Naive thymus-derived CD4-positive, alpha-beta T cell (primary cell): Measurements from ENCODE around the gene MGAT5B. TPM values are rescaled to one million over a fixed set of nuclear protein-coding genes. Genes with fewer than 3 reads are reported as not detected.
A peak's percentile ranks its signal among the peaks of the same experiment; 100 is the strongest.

Experiments used
- ATAC-seq: fragments of 150-1000 bp; cut with Tn5 transposase; 2 replicates; pipeline ENCODE4 v1.10.0; 2021; ENCODE audit warnings: mild to moderate bottlenecking, moderate library complexity
- CTCF ChIA-PET: fragments of 350-600 bp; sonication (Branson Sonifier 250); formaldehyde crosslinking; loops from one replicate; lab custom pipeline; 2021; ENCODE audit warnings: antibody characterized with exemption; lab: Charles Lee
- POLR2A ChIA-PET: fragments of 350-600 bp; sonication (Branson Sonifier 250); formaldehyde crosslinking; loops from one replicate; lab custom pipeline; 2021; ENCODE audit warnings: antibody characterized with exemption, inconsistent platforms; lab: Charles Lee
- DNase-seq, 9 donors: peaks; one replicate each; pipeline versions ENCODE4 v3.0.0 to v3.0.0-alpha.2; 2020 to 2022; ENCODE audit warnings: mixed read lengths in 1 of 9
- H3K27ac ChIP-seq: one replicate; pipeline ENCODE4 v1.7.0; 2013; ENCODE audit warnings: mild to moderate bottlenecking, low read depth, low read length, moderate library complexity
- H3K27me3 ChIP-seq, 2 donors: one replicate each; pipeline ENCODE4 v1.7.0; 2013; ENCODE audit warnings: low read length in 2 of 2, mild to moderate bottlenecking in 2 of 2, moderate library complexity in 2 of 2; ENCODE audit not compliant: control insufficient read depth in 2 of 2, insufficient read depth in 2 of 2
- H3K36me3 ChIP-seq, 3 experiments: 1 replicate in 2 of 3; 2 replicates in 1 of 3; pipeline ENCODE4 v1.7.0; 2013; ENCODE audit warnings: low read length in 3 of 3, mild to moderate bottlenecking in 3 of 3, moderate library complexity in 1 of 3; ENCODE audit not compliant: insufficient read depth in 3 of 3, control insufficient read depth in 2 of 3
- H3K4me1 ChIP-seq, 2 donors: one replicate each; pipeline ENCODE4 v1.7.0; 2013; ENCODE audit warnings: low read length in 2 of 2, mild to moderate bottlenecking in 2 of 2, moderate library complexity in 1 of 2; ENCODE audit not compliant: control insufficient read depth in 2 of 2, insufficient read depth in 2 of 2
- H3K4me3 ChIP-seq: 2 replicates; pipeline ENCODE4 v1.7.0; 2013; ENCODE audit warnings: mild to moderate bottlenecking, low read length
- H3K9me3 ChIP-seq, 3 experiments: 1 replicate in 2 of 3; 2 replicates in 1 of 3; pipeline ENCODE4 v1.7.0; 2013; ENCODE audit warnings: low read length in 3 of 3; ENCODE audit not compliant: control insufficient read depth in 2 of 3
- H3K27ac Mint-ChIP-seq, 9 donors: one replicate each; pipeline ENCODE4 v1.8.0; 2020 to 2022; ENCODE audit warnings: mixed read lengths in 9 of 9, mild to moderate bottlenecking in 8 of 9, moderate library complexity in 5 of 9, inconsistent platforms in 2 of 9
- H3K27me3 Mint-ChIP-seq, 5 donors: one replicate each; pipeline ENCODE4 v1.8.0; 2021 to 2022; ENCODE audit warnings: mixed read lengths in 5 of 5, mild to moderate bottlenecking in 1 of 5
- H3K36me3 Mint-ChIP-seq, 5 donors: one replicate each; pipeline ENCODE4 v1.8.0; 2020 to 2022; ENCODE audit warnings: mixed read lengths in 5 of 5, mild to moderate bottlenecking in 3 of 5, inconsistent platforms in 1 of 5
- H3K4me1 Mint-ChIP-seq, 7 donors: one replicate each; pipeline ENCODE4 v1.8.0; 2020 to 2022; ENCODE audit warnings: mixed read lengths in 7 of 7, mild to moderate bottlenecking in 3 of 7, inconsistent platforms in 1 of 7
- H3K4me3 Mint-ChIP-seq, 10 donors: one replicate each; pipeline ENCODE4 v1.8.0; 2020 to 2022; ENCODE audit warnings: mild to moderate bottlenecking in 10 of 10, mixed read lengths in 10 of 10, moderate library complexity in 6 of 10, inconsistent platforms in 2 of 10
- H3K9me3 Mint-ChIP-seq, 11 donors: one replicate each; pipeline ENCODE4 v1.8.0; 2020 to 2022; ENCODE audit warnings: mixed read lengths in 11 of 11, mild to moderate bottlenecking in 4 of 11, inconsistent platforms in 1 of 11, moderate library complexity in 1 of 11
- intact Hi-C, 2 donors: fragments of 100-400 bp; cut with micrococcal nuclease; formaldehyde crosslinking; loops; one replicate each; pipeline ENCODE4 v1.15.1; 2023
- polyA plus RNA-seq, 2 donors: library from polyadenylated mRNA; unstranded; fragments of 300-500 nt; fragmentation: Illumina TruSeq; gene quantifications; one replicate each; pipeline ENCODE4 v1.2.3, GENCODE V29; 2021
- total RNA-seq, 6 experiments: library from RNA in 5 of 6; stranded (reverse) in 5 of 6; gene quantifications; 1 replicate in 5 of 6; 2 replicates in 1 of 6; pipeline ENCODE4 v1.2.3 and lab custom pipeline; 2021 to 2026

The MGAT5B gene
- total and polyA plus RNA-seq, 7 experiments from 2014 or later = 0.12 to 3.7 (median 1.5) TPM; not detected in 1

- H3K4me1 ChIP-seq = no peaks in the 10 kb centered on the region
- DNase-seq = no peak
- peak; percentile 12 for ATAC-seq
- no peaks in the 10 kb centered on the region for H3K36me3 ChIP-seq
- H3K9me3 ChIP-seq = no peaks in the 10 kb centered on the region
- Mint-ChIP-seq H3K4me1 (no peaks in the 10 kb centered on the region), H3K27me3 (no peaks in the 10 kb centered on the region), H3K4me3 (no peak overlapping the region), H3K36me3 (no peaks in the 10 kb centered on the region), H3K9me3 (no peaks in the 10 kb centered on the region), H3K27ac (no peak overlapping the region)
- H3K27ac ChIP-seq = no peak overlapping the region
- intact Hi-C loops = no loop called here
- H3K27me3 ChIP-seq = no peaks in the 10 kb centered on the region
- CTCF ChIA-PET = interaction anchor here (0.7 kb wide), 1 partner anchor 323 kb away, joined by 3 read pairs; no protein-coding TSS in a partner anchor
- no peak overlapping the region for H3K4me3 ChIP-seq
- POLR2A ChIA-PET = interaction anchor here (0.7 kb wide), 1 partner anchor 124 kb away, joined by 3 read pairs; no protein-coding TSS in a partner anchor
Observed at GRCh38 chr17:76901542-76902197, 33.5 kb downstream of the MGAT5B start.

DNA sequence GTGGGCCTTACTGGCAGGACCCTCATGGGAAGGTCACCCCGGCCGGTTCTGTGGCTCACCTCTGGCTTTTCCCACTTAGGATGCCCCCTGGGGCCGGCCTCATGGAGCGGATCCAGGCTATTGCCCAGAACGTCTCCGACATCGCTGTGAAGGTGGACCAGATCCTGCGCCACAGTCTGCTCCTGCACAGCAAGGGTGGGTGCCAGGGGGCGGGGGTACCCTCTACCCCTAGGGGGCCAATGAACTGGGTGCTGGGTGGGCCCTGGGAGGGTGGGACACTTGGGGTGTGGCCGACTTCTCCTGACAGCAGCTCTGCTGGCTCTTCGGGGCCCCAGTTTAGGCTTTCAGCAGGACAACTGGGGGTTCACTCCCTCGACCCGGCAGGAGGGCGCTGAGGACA, 34.3 kb downstream of the MGAT5B start:
- H3K9me3 ChIP-seq = no peaks in the 10 kb centered on the region
- no peak overlapping the region for H3K27ac Mint-ChIP-seq
- DNase-seq (no peak), ATAC-seq (no peak)
- H3K9me3 Mint-ChIP-seq = peaks cover 0 to 2% (median 0%) of the 10 kb centered on the region in 11 donors
- intact Hi-C loops = no loop called here
- no peak overlapping the region for H3K4me3 ChIP-seq
- POLR2A ChIA-PET = interaction anchor here (0.7 kb wide), 1 partner anchor 123 kb away, joined by 3 read pairs; no protein-coding TSS in a partner anchor
- H3K36me3 ChIP-seq = no peaks in the 10 kb centered on the region
- CTCF ChIA-PET = no interaction called here
- no peaks in the 10 kb centered on the region for H3K27me3 ChIP-seq
- H3K4me1 ChIP-seq = no peaks in the 10 kb centered on the region
- H3K36me3 Mint-ChIP-seq = no peaks in the 10 kb centered on the region
- no peak overlapping the region for H3K27ac ChIP-seq
- H3K27me3 Mint-ChIP-seq = no peaks in the 10 kb centered on the region
- H3K4me1 Mint-ChIP-seq = no peaks in the 10 kb centered on the region
- no peak overlapping the region for H3K4me3 Mint-ChIP-seq

DNA sequence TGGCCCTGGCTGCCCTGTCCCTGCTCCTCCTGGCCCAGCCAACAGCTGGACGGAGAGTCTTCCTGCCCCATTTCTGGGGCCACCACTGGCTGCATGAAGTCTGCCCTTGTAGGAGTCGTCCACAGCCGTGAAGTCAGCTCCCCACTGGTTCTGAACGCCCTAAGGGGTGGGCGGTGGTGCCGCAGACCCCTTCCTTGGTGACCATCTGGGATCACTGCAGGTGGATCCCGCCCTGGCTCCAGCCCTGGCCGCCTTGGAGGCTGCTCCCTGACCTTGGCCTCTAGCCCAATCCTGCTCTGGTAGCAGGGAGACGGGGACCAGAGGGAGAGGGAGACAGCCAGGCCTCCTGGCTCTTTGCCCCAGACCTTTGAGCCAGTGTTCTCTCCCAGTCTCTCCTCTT, 35.4 kb downstream of the MGAT5B start:
- no peaks in the 10 kb centered on the region for H3K4me1 Mint-ChIP-seq
- no peaks in the 10 kb centered on the region for H3K36me3 ChIP-seq
- H3K27ac Mint-ChIP-seq = no peak overlapping the region
- ATAC-seq (no peak), DNase-seq (no peak)
- H3K9me3 Mint-ChIP-seq = peaks cover 0 to 6% (median 0%) of the 10 kb centered on the region in 11 donors
- ChIA-PET CTCF (interaction anchor here (0.8 kb wide), 1 partner anchor 191 kb away, joined by 3 read pairs; no protein-coding TSS in a partner anchor), POLR2A (no interaction called here)
- H3K27ac ChIP-seq = no peak overlapping the region
- H3K4me3 Mint-ChIP-seq = no peak overlapping the region
- intact Hi-C loops = no loop called here
- no peak overlapping the region for H3K4me3 ChIP-seq
- H3K27me3 Mint-ChIP-seq = no peaks in the 10 kb centered on the region
- H3K9me3 ChIP-seq = no peaks in the 10 kb centered on the region
- no peaks in the 10 kb centered on the region for H3K4me1 ChIP-seq
- H3K36me3 Mint-ChIP-seq = no peaks in the 10 kb centered on the region
- no peaks in the 10 kb centered on the region for H3K27me3 ChIP-seq

GRCh38 chr17:76904116-76904515, 35.9 kb downstream of the MGAT5B start:
- H3K36me3 ChIP-seq = no peaks in the 10 kb centered on the region
- POLR2A ChIA-PET = no interaction called here
- H3K27ac ChIP-seq = no peak overlapping the region
- H3K4me3 ChIP-seq = no peak overlapping the region
- intact Hi-C loops = no loop called here
- CTCF ChIA-PET = no interaction called here
- H3K9me3 ChIP-seq = no peaks in the 10 kb centered on the region
- H3K27ac Mint-ChIP-seq = no peak overlapping the region
- no peak overlapping the region for H3K4me3 Mint-ChIP-seq
- no peak for ATAC-seq
- H3K4me1 Mint-ChIP-seq = no peaks in the 10 kb centered on the region
- no peaks in the 10 kb centered on the region for H3K27me3 ChIP-seq
- H3K27me3 Mint-ChIP-seq = peaks cover 0 to 2% (median 0%) of the 10 kb centered on the region in 5 donors
- H3K9me3 Mint-ChIP-seq = peaks cover 0 to 6% (median 0%) of the 10 kb centered on the region in 11 donors
- no peaks in the 10 kb centered on the region for H3K36me3 Mint-ChIP-seq
- DNase-seq = no peak
- no peaks in the 10 kb centered on the region for H3K4me1 ChIP-seq

DNA sequence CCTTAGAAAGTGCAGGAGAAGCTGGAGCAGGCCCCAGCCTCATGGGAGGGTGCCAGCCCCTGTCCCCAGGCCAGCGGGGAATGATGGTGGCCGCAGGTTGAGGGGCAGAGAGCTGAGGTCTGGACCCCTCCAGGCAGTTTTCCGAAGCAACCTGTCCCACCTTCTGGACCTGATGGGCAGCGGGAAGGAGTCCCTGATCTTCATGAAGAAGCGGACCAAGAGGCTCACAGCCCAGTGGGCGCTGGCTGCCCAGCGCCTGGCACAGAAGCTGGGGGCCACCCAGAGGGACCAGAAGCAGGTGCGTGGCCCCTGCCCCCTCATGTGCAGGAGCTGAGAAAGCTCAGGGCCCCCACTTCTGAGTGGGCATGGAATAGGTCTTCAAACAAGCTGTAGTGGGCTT, 36.8 kb downstream of the MGAT5B start:
- Mint-ChIP-seq H3K4me3 (no peak overlapping the region), H3K36me3 (no peaks in the 10 kb centered on the region), H3K27me3 (peaks cover 0 to 5% (median 3%) of the 10 kb centered on the region in 5 donors), H3K27ac (no peak overlapping the region), H3K9me3 (peaks cover 0 to 6% (median 0%) of the 10 kb centered on the region in 11 donors), H3K4me1 (no peaks in the 10 kb centered on the region)
- H3K36me3 ChIP-seq = no peaks in the 10 kb centered on the region
- H3K4me3 ChIP-seq = no peak overlapping the region
- DNase-seq = no peak
- intact Hi-C loops = no loop called here
- no peaks in the 10 kb centered on the region for H3K9me3 ChIP-seq
- CTCF ChIA-PET = no interaction called here
- H3K4me1 ChIP-seq = no peaks in the 10 kb centered on the region
- no peak for ATAC-seq
- H3K27me3 ChIP-seq = no peaks in the 10 kb centered on the region
- POLR2A ChIA-PET = no interaction called here
- no peak overlapping the region for H3K27ac ChIP-seq

DNA sequence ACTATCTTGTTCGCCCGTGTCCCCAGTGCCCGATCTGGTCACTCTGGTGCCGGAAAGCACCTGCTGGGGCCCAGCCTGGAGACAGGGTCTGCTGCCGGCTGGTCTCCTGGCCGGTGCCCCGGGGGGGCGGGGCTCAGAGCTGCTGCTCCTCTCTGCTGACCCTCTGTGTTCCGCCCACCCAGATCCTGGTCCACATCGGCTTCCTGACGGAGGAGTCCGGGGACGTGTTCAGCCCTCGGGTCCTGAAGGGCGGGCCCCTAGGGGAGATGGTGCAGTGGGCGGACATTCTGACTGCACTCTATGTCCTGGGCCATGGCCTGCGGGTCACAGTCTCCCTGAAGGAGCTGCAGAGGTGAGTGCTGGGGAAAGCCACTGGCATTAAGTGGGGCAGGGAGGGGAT, 37.6 kb downstream of the MGAT5B start:
- Histone ChIP-seq H3K4me3 (no peak overlapping the region), H3K27me3 (no peaks in the 10 kb centered on the region), H3K4me1 (no peaks in the 10 kb centered on the region), H3K9me3 (no peaks in the 10 kb centered on the region), H3K36me3 (no peaks in the 10 kb centered on the region), H3K27ac (no peak overlapping the region)
- POLR2A ChIA-PET = no interaction called here
- Mint-ChIP-seq H3K4me1 (no peaks in the 10 kb centered on the region), H3K27me3 (peaks cover 0 to 5% (median 3%) of the 10 kb centered on the region in 5 donors), H3K9me3 (peaks cover 0 to 7% (median 0%) of the 10 kb centered on the region in 11 donors), H3K4me3 (no peak overlapping the region), H3K36me3 (no peaks in the 10 kb centered on the region), H3K27ac (no peak overlapping the region)
- intact Hi-C loops = no loop called here
- ATAC-seq (no peak), DNase-seq (no peak)
- CTCF ChIA-PET = no interaction called here

GRCh38 chr17:76906463-76906862, 38.3 kb downstream of the MGAT5B start:
- H3K27ac Mint-ChIP-seq = no peak overlapping the region
- H3K36me3 Mint-ChIP-seq = no peaks in the 10 kb centered on the region
- POLR2A ChIA-PET = no interaction called here
- Histone ChIP-seq H3K27me3 (no peaks in the 10 kb centered on the region), H3K27ac (no peak overlapping the region), H3K4me1 (no peaks in the 10 kb centered on the region), H3K36me3 (no peaks in the 10 kb centered on the region), H3K4me3 (no peak overlapping the region), H3K9me3 (no peaks in the 10 kb centered on the region)
- DNase-seq (no peak), ATAC-seq (no peak)
- no peak overlapping the region for H3K4me3 Mint-ChIP-seq
- H3K27me3 Mint-ChIP-seq = peaks cover 0 to 5% (median 3%) of the 10 kb centered on the region in 5 donors
- no peaks in the 10 kb centered on the region for H3K4me1 Mint-ChIP-seq
- peaks cover 0 to 7% (median 0%) of the 10 kb centered on the region in 11 donors for H3K9me3 Mint-ChIP-seq
- intact Hi-C loops = no loop called here
- CTCF ChIA-PET = interaction anchor here (0.7 kb wide), 1 partner anchor 17 kb away, joined by 3 read pairs; no protein-coding TSS in a partner anchor
